ENCODE measurements around the gene C9orf50. TPM values are rescaled to one million over a fixed set of nuclear protein-coding genes. Genes with fewer than 3 reads are reported as not detected.

C9orf50 gene
- total and polyA plus RNA-seq, 2 donors (not counting 3 experiments of a cell fraction or from before 2014, with no cell fraction given), result not detected

DNA sequence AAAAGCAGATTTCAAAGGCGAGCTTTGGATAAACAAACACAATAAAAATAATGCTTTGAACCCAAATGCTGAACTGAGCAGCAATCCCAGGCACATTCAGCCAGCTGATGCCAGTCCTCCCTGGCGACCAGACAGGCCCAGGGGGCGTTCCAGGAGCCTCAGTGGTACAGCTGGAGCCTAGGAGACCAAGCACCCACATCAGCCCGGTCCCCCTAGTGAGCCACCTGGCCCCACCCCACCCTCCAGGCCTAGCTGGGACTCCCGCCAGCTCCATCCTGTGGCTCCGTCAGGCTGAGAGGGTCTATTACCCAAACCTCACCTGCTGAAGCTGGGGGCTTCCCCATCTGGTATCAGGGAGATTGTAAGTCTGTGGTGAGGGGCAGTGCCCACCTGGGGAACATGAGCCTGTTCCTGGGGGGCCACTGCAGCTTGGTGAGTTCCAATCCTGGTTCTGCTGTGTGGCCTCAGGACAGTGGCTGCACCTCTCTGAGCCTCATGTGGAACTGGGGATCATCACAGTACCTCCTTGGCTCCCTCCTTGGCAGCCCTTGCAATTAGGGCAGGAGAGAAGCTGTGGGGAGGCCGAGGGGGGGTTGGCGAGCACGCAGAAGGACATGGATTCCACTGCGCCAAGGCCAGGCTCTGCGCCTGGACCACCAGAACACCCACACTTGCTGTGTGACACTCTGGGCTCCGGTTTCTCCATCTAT, 16.7 kb downstream of the C9orf50 start:
- Histone ChIP-seq H2AFZ (ENCODE audit: low read depth, low read length) (no peak overlapping the region), H4K20me1 (replicated peaks; ENCODE audit: control insufficient read depth, extremely low read depth, insufficient read depth, low read length) (no peaks in the 10 kb centered on the region), H3K4me3 (replicated peaks in 1 of 3; ENCODE audit: insufficient read depth in 1 of 3, low read depth in 1 of 3, low read length in 3 of 3) (no peak overlapping the region), H3K9me3 (replicated peaks; ENCODE audit: control insufficient read depth, insufficient read depth, low read length) (no peaks in the 10 kb centered on the region), H3K9ac (replicated peaks; ENCODE audit: extremely low read depth, insufficient read depth, low read length) (no peak overlapping the region), H3K27me3 (ENCODE audit: control insufficient read depth in 2 of 2, insufficient read depth in 2 of 2, low read length in 2 of 2) (no peaks in the 10 kb centered on the region), H3K27ac (ENCODE audit: insufficient read depth, low read depth, low read length) (no peak overlapping the region), H3K4me1 (ENCODE audit: control insufficient read depth, extremely low read depth, insufficient read depth, low read length) (peaks cover 7% of the 10 kb centered on the region), H3K36me3 (ENCODE audit: control insufficient read depth in 2 of 2, extremely low read depth in 1 of 2, insufficient read depth in 2 of 2, low read length in 2 of 2) (no peaks in the 10 kb centered on the region), H3K79me2 (ENCODE audit: control insufficient read depth, insufficient read depth, low read length) (no peaks in the 10 kb centered on the region), H3K4me2 (ENCODE audit: insufficient read depth, low read length) (no peak overlapping the region), H3K9me1 (replicated peaks; ENCODE audit: control insufficient read depth, extremely low read depth, insufficient read depth, low read length) (no peaks in the 10 kb centered on the region)
- dilution Hi-C loops (cut with MboI; ENCODE audit: extremely low pct_ligation_motif_present, low sequenced_read_pairs) (no loop called here), intact Hi-C loops (cut with micrococcal nuclease) (no loop called here)
- no TSS peak for BruUV-seq (replicated peaks)
- ChIA-PET POLR2A (no interaction called here), CTCF (interaction anchor here (1.0 to 3.7 kb wide), 5 partner anchors 19 to 472 kb away, joined by 3 to 18 read pairs (median 4); no protein-coding TSS in a partner anchor)
- no peak for DNase-seq (ENCODE audit: low read depth, low spot score)
- TF ChIP-seq MYC (IDR thresholded peaks at IDR 0.05; ENCODE audit: low read depth, low read length) (no peak), JUN (IDR thresholded peaks at IDR 0.05; ENCODE audit: borderline replicate concordance, insufficient read depth, insufficient read length, low read depth) (no peak), FOS (IDR thresholded peaks at IDR 0.05; ENCODE audit: borderline replicate concordance, insufficient read depth, low read length) (no peak), EZH2 (IDR thresholded peaks at IDR 0.05; ENCODE audit: borderline replicate concordance, low read depth, low read length, severe bottlenecking) (no peak), POLR2AphosphoS5 (IDR thresholded peaks at IDR 0.05; ENCODE audit: insufficient read depth, low read depth, low read length) (no peak), POLR2A (IDR thresholded peaks at IDR 0.05; ENCODE audit: low read depth, low read length) (no peak), CTCF (IDR thresholded peaks at IDR 0.05; ENCODE audit: extremely low read depth in 1 of 2, insufficient read depth in 1 of 2, low read depth in 1 of 2, low read length in 2 of 2) (no peak), GATA2 (IDR thresholded peaks at IDR 0.05; ENCODE audit: insufficient read depth, insufficient read length, low read depth, low read length) (no peak)
- TF ChIP-seq, protein P1, sequence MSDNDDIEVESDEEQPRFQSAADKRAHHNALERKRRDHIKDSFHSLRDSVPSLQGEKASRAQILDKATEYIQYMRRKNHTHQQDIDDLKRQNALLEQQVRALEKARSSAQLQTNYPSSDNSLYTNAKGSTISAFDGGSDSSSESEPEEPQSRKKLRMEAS (IDR thresholded peaks at IDR 0.05; ENCODE audit: insufficient read depth, insufficient read length), result no peak
- FAIRE-seq, result no peak
